Kidney epithelial cell (primary cell): ENCODE data around the gene ABHD4. TPM values are rescaled to one million over a fixed set of nuclear protein-coding genes. Genes with fewer than 3 reads are reported as not detected.
"Not testable (repeated sequence)": the region's sequence is repeated elsewhere in the genome, so short reads cannot be mapped to it uniquely, and the experiment has no call there.

Source experiments
- DNase-seq: peaks from one replicate; pipeline ENCODE4 v3.0.0-alpha.2; 2010; ENCODE audit warnings: low read depth
- H3K27me3 ChIP-seq: 2 replicates; pipeline ENCODE4 v1.6.0; 2011; ENCODE audit warnings: low read length; ENCODE audit not compliant: control insufficient read depth, insufficient read depth
- H3K36me3 ChIP-seq: 2 replicates; pipeline ENCODE4 v1.5.1; 2011; ENCODE audit warnings: low read length; ENCODE audit not compliant: control insufficient read depth, insufficient read depth
- H3K4me3 ChIP-seq: 2 replicates; pipeline ENCODE4 v1.5.1; 2011; ENCODE audit warnings: low read depth, mild to moderate bottlenecking, control low read depth, low read length
- total RNA-seq: library from RNA; depleted of rRNA; stranded (reverse); fragments of >200 nt; gene quantifications from 2 replicates; pipeline ENCODE4 v1.2.3, GENCODE V29; 2015
- TF ChIP-seq, protein P1 (sequence below): IDR thresholded peaks from 2 replicates; pipeline ENCODE4 v1.5.1; 2011; ENCODE audit warnings: mild to moderate bottlenecking, moderate library complexity, low read length, control low read depth, inconsistent platforms; ENCODE audit not compliant: insufficient read depth, poor library complexity, severe bottlenecking

ABHD4 gene
- total RNA-seq, 1 donor from 2014 or later = 23.2 TPM

GRCh38 chr14:22561366-22561660 is 36.8 kb upstream of the ABHD4 start:
- TF ChIP-seq, protein P1, sequence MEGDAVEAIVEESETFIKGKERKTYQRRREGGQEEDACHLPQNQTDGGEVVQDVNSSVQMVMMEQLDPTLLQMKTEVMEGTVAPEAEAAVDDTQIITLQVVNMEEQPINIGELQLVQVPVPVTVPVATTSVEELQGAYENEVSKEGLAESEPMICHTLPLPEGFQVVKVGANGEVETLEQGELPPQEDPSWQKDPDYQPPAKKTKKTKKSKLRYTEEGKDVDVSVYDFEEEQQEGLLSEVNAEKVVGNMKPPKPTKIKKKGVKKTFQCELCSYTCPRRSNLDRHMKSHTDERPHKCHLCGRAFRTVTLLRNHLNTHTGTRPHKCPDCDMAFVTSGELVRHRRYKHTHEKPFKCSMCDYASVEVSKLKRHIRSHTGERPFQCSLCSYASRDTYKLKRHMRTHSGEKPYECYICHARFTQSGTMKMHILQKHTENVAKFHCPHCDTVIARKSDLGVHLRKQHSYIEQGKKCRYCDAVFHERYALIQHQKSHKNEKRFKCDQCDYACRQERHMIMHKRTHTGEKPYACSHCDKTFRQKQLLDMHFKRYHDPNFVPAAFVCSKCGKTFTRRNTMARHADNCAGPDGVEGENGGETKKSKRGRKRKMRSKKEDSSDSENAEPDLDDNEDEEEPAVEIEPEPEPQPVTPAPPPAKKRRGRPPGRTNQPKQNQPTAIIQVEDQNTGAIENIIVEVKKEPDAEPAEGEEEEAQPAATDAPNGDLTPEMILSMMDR = no peak
- H3K27me3 ChIP-seq = no peaks in the 10 kb centered on the region
- no peak overlapping the region for H3K4me3 ChIP-seq
- H3K36me3 ChIP-seq = no peaks in the 10 kb centered on the region
- no peak for DNase-seq

DNA sequence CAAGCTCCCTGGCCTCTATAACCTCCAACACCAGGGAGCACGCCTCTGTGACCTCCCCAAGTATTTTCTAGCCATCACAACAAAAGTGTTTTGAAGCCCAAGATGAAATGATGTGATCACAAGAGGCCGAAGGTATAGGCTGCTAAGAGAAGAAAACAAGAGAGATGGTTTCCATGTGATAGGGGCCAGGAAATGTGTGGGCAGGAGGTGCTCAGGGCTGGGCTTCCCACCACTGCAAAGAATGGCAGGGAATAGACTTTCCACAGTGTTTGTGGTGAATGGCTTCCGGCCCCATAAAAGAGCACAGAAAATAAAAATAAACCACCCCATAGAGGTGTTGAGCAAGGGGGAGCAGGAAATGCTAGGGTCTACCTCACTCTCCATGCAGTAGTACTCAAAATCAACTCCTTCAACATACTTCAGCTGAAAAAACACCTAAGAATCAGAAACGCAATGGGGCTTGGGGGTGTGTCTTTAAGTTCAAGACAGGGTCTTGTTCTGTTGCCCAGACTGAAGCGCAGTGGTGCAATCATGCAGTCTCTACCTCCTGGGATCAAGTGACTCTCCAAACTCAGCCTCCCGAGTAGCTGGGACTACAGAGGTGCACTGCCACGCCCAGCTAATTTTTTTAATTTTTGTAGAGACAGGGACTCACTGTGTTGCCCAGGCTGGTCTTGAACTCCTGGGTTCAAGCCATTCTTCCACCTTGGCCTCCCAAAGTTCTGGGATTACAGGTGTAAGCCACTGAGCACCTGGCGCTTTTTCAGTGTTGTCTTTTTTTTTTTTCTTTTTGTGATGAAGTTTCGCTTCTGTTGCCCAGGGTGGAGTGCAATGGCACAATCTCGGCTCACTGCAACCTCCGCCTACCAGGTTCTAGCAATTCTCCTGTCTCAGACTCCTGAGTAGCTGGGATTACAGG is 36.2 kb upstream of the ABHD4 start:
- DNase-seq = no peak

GRCh38 chr14:22563987-22564386 is 34.1 kb upstream of the ABHD4 start:
- no peaks in the 10 kb centered on the region for H3K27me3 ChIP-seq
- TF ChIP-seq, protein P1 = no peak
- no peak for DNase-seq
- no peak overlapping the region for H3K4me3 ChIP-seq
- no peaks in the 10 kb centered on the region for H3K36me3 ChIP-seq

More for the DNA sequence above, 36.2 kb upstream of the ABHD4 start:
- Histone ChIP-seq H3K4me3 (no peak overlapping the region), H3K36me3 (no peaks in the 10 kb centered on the region), H3K27me3 (no peaks in the 10 kb centered on the region)
- TF ChIP-seq, protein P1 = no peak

DNA sequence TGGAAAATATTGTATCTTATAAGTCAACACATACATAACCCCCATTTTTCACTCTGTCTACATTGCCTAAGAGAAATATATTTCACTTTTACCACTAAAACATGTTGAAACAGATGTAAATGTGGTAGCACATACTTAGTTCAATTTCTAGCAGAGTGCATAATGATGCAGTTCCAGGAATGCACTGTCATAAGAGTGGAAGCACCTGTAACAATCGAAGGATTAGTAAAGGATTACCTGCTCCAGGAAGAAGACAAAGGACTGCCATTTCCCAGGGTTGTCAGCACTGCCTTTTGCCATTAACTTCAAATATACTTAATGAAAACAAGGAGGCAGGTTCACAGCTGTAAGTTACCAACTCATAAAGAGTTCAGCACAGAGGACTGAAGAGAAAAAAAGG is 33.6 kb upstream of the ABHD4 start:
- DNase-seq = no peak
- H3K27me3 ChIP-seq = no peaks in the 10 kb centered on the region
- H3K36me3 ChIP-seq = no peaks in the 10 kb centered on the region
- H3K4me3 ChIP-seq = no peak overlapping the region
- TF ChIP-seq, protein P1 = no peak

GRCh38 chr14:22565391-22565945 is 32.6 kb upstream of the ABHD4 start:
- Histone ChIP-seq H3K4me3 (no peak overlapping the region), H3K36me3 (no peaks in the 10 kb centered on the region), H3K27me3 (no peaks in the 10 kb centered on the region)
- TF ChIP-seq, protein P1 = no peak
- DNase-seq = no peak

DNA sequence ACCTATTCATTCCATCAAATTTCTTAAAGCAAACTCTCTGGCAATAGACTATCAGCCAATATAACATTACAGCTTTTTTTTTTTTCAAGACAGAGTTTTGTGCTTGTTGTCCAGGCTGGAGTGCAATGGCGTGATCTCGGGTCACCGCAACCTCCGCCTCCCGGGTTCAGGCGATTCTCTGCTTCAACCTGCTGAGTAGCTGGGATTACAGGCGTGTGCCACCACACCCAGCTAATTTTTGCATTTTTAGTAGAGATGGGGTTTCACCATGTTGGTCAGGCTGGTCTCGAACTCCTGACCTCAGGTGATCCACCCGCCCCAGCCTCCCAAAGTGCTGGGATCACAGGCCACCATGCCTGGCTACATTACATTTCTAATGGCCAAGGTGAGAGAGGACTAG is 31.8 kb upstream of the ABHD4 start:
- not testable (repeated sequence) for H3K36me3 ChIP-seq, H3K4me3 ChIP-seq, H3K27me3 ChIP-seq, DNase-seq
